ENCODE results near the gene KCTD14.

DNA sequence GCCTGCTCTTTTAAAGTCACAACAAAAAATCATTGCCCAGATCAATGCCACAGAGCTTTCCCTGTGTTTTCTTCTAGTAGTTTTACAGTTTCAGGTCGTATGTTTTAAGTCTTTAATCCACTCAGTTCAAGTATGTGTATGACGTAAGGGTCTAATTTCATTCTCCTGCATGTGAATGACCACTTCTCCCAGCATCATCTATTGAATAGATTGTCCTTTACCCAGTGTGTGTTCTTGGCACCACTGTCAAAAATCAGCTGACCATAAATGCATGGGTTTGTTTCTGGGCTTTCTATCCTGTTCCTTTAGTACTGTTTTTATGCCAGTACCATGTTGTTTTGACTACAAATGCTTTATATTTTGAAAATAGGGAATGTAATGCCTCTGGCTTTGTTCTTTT, 56.7 kb downstream of the KCTD14 start:
- TF ChIP-seq EP300 (IDR thresholded peaks at IDR 0.05) = no peak
- TF ChIP-seq, protein P1, sequence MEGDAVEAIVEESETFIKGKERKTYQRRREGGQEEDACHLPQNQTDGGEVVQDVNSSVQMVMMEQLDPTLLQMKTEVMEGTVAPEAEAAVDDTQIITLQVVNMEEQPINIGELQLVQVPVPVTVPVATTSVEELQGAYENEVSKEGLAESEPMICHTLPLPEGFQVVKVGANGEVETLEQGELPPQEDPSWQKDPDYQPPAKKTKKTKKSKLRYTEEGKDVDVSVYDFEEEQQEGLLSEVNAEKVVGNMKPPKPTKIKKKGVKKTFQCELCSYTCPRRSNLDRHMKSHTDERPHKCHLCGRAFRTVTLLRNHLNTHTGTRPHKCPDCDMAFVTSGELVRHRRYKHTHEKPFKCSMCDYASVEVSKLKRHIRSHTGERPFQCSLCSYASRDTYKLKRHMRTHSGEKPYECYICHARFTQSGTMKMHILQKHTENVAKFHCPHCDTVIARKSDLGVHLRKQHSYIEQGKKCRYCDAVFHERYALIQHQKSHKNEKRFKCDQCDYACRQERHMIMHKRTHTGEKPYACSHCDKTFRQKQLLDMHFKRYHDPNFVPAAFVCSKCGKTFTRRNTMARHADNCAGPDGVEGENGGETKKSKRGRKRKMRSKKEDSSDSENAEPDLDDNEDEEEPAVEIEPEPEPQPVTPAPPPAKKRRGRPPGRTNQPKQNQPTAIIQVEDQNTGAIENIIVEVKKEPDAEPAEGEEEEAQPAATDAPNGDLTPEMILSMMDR (IDR thresholded peaks at IDR 0.05) = no peak

All from ovary (tissue), 3 donors.